ENCODE data around the gene NMRAL1. TPM values are rescaled to one million over a fixed set of nuclear protein-coding genes. Genes with fewer than 3 reads are reported as not detected.

NMRAL1 gene
- total and polyA plus RNA-seq, 3 experiments from 2014 or later, result 63.8 to 75.4 (median 65.8) TPM

GRCh38 chr16:4475880-4476788 is 1.7 kb upstream of the NMRAL1 start, which contains the start of gene HMOX2:
HMOX2 (plus strand) TSS chr16:4476398; CDS start chr16:4505525, 29,127 bp downstream.
- Mint-ChIP-seq H3K4me1 (peaks cover 38 to 58% (median 52%) of the 10 kb centered on the region in 3 donors), H3K27me3 (no peaks in the 10 kb centered on the region), H3K4me3 (peak within 1 kb of the TSS; percentile 92 to 99 (median 93)), H3K9me3 (no peaks in the 10 kb centered on the region), H3K36me3 (peaks cover 0 to 23% (median 2%) of the 10 kb centered on the region in 3 donors), H3K27ac (peak within 1 kb of the TSS; percentile 85 to 97 (median 94))
- H3K4me1 ChIP-seq (ENCODE audit: insufficient read depth, low read length), result peaks cover 44% of the 10 kb centered on the region
- H3K4me3 ChIP-seq (ENCODE audit: low read length), result peak within 1 kb of the TSS; percentile 55
- DNase-seq, result peak; percentile 87 to 93 (median 91)
- no peaks in the 10 kb centered on the region for H3K9me3 ChIP-seq (ENCODE audit: low read length)
- CTCF ChIA-PET, result interaction anchor here (0.7 to 6.8 kb wide), 14 partner anchors 10 to 258 kb away, joined by 3 to 87 read pairs (median 4); partner anchors contain the start of genes ANKS3 and DNAAF8
- POLR2A ChIA-PET, result interaction anchor here (0.7 to 5.1 kb wide), 13 partner anchors 10 to 204 kb away, joined by 3 to 42 read pairs (median 4); partner anchors contain the start of genes CDIP1 and CORO7
- no peaks in the 10 kb centered on the region for H3K36me3 ChIP-seq (ENCODE audit: insufficient read depth, low read length)
- peak within 1 kb of the TSS; percentile 85 for H3K27ac ChIP-seq (ENCODE audit: low read depth, low read length)
- H3K27me3 ChIP-seq (ENCODE audit: insufficient read depth, low read length, poor library complexity, severe bottlenecking), result no peaks in the 10 kb centered on the region

DNA sequence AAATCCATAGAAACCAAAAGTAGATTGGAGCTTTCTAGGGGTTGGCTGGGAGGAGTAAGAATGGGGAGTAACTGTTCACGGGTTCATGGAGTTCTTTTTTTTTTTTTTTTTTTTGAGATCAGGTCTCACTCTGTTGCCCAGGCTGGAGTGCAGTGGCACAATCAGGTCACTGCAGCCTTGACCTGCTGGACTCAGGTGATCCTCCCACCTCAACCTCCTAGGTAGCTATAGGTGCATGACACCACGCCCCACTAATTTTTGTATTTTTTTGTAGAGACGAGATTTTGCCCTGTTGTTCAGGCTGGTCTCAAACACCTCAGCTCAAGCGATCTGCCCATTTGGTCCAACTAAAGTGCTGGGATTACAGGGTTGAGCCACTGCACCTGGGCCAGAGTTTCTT is 1.5 kb downstream of the NMRAL1 start:
- Mint-ChIP-seq H3K4me3 (peak overlapping the region; percentile 19 to 99 (median 85)), H3K27ac (peak overlapping the region; percentile 59 to 92 (median 82)), H3K36me3 (peaks cover 2 to 28% (median 3%) of the 10 kb centered on the region in 3 donors), H3K9me3 (no peaks in the 10 kb centered on the region), H3K4me1 (peaks cover 30 to 46% (median 46%) of the 10 kb centered on the region in 3 donors), H3K27me3 (no peaks in the 10 kb centered on the region)
- ChIA-PET CTCF (interaction anchor here (1.0 to 1.7 kb wide), 2 partner anchors 34 to 67 kb away, joined by 3 to 5 read pairs; no protein-coding TSS in a partner anchor), POLR2A (interaction anchor here (0.6 to 1.2 kb wide), 3 partner anchors 33 to 505 kb away, joined by 3 to 6 read pairs (median 4); no protein-coding TSS in a partner anchor)
- Histone ChIP-seq H3K36me3 (ENCODE audit: insufficient read depth, low read length) (no peaks in the 10 kb centered on the region), H3K27me3 (ENCODE audit: insufficient read depth, low read length, poor library complexity, severe bottlenecking) (no peaks in the 10 kb centered on the region), H3K27ac (ENCODE audit: low read depth, low read length) (no peak overlapping the region), H3K4me1 (ENCODE audit: insufficient read depth, low read length) (peaks cover 27% of the 10 kb centered on the region), H3K9me3 (ENCODE audit: low read length) (no peaks in the 10 kb centered on the region), H3K4me3 (ENCODE audit: low read length) (no peak overlapping the region)
- no peak for DNase-seq

GRCh38 chr16:4471869-4472268 is 2.6 kb downstream of the NMRAL1 start:
- CTCF ChIA-PET, result interaction anchor here (1.7 to 1.9 kb wide), 2 partner anchors 33 to 35 kb away, joined by 4 to 5 read pairs; no protein-coding TSS in a partner anchor
- H3K27ac Mint-ChIP-seq, result peak overlapping the region in 6 of 8 donors; percentile 40 to 89 (median 57)
- no peaks in the 10 kb centered on the region for H3K27me3 Mint-ChIP-seq

DNA sequence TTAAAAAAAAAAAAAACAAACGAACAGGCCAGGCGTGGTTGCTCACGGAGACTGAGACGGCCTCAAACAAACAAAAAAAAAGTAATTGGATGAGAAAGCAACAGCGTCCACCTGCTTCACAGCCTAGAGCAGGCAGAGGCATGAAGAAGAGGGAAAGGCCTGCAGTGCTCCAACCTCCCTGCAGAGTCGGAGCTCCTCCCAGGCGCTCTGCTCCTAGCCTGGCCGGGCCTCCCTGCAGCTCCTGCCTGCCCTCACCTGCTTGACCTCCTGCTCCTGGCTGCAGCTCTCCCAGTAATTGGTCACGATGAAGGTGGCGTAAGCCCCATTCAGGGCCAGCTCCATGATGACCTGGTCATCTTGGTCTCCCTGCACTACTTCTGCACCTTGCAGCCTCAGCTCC is 5.5 kb downstream of the NMRAL1 start:
- H3K9me3 ChIP-seq (ENCODE audit: low read length), result no peaks in the 10 kb centered on the region
- CTCF ChIA-PET, result interaction anchor here (1.7 kb wide), 1 partner anchor 9 kb away, joined by 4 read pairs; no protein-coding TSS in a partner anchor
- no peak for DNase-seq
- no peak overlapping the region for H3K4me3 ChIP-seq (ENCODE audit: low read length)
- H3K27ac Mint-ChIP-seq, result peak overlapping the region in 5 of 8 donors; percentile 23 to 68 (median 54)
- H3K36me3 ChIP-seq (ENCODE audit: insufficient read depth, low read length), result peaks cover 12% of the 10 kb centered on the region
- no peak overlapping the region for H3K4me3 Mint-ChIP-seq
- POLR2A ChIA-PET, result interaction anchor here (0.5 kb wide), 1 partner anchor 33 kb away, joined by 3 read pairs; no protein-coding TSS in a partner anchor
- H3K4me1 ChIP-seq (ENCODE audit: insufficient read depth, low read length), result peaks cover 30% of the 10 kb centered on the region
- peaks cover 35 to 47% (median 44%) of the 10 kb centered on the region in 3 donors for H3K4me1 Mint-ChIP-seq
- peaks cover 7 to 49% (median 15%) of the 10 kb centered on the region in 3 donors for H3K36me3 Mint-ChIP-seq
- H3K27me3 ChIP-seq (ENCODE audit: insufficient read depth, low read length, poor library complexity, severe bottlenecking), result no peaks in the 10 kb centered on the region
- H3K27ac ChIP-seq (ENCODE audit: low read depth, low read length), result no peak overlapping the region
- no peaks in the 10 kb centered on the region for H3K9me3 Mint-ChIP-seq
- no peaks in the 10 kb centered on the region for H3K27me3 Mint-ChIP-seq

More at GRCh38 chr16:4471869-4472268, 2.6 kb downstream of the NMRAL1 start:
- Mint-ChIP-seq H3K4me1 (peaks cover 25 to 40% (median 39%) of the 10 kb centered on the region in 3 donors), H3K4me3 (peak overlapping the region in 1 of 7 donors; percentile 65), H3K9me3 (no peaks in the 10 kb centered on the region), H3K36me3 (peaks cover 2 to 30% (median 5%) of the 10 kb centered on the region in 3 donors)
- H3K27ac ChIP-seq (ENCODE audit: low read depth, low read length), result no peak overlapping the region
- no peaks in the 10 kb centered on the region for H3K27me3 ChIP-seq (ENCODE audit: insufficient read depth, low read length, poor library complexity, severe bottlenecking)
- H3K4me1 ChIP-seq (ENCODE audit: insufficient read depth, low read length), result peaks cover 27% of the 10 kb centered on the region
- H3K9me3 ChIP-seq (ENCODE audit: low read length), result no peaks in the 10 kb centered on the region
- peaks cover 5% of the 10 kb centered on the region for H3K36me3 ChIP-seq (ENCODE audit: insufficient read depth, low read length)
- no peak overlapping the region for H3K4me3 ChIP-seq (ENCODE audit: low read length)
- DNase-seq, result no peak
- POLR2A ChIA-PET, result interaction anchor here (1.3 kb wide), 1 partner anchor 34 kb away, joined by 3 read pairs; no protein-coding TSS in a partner anchor

DNA sequence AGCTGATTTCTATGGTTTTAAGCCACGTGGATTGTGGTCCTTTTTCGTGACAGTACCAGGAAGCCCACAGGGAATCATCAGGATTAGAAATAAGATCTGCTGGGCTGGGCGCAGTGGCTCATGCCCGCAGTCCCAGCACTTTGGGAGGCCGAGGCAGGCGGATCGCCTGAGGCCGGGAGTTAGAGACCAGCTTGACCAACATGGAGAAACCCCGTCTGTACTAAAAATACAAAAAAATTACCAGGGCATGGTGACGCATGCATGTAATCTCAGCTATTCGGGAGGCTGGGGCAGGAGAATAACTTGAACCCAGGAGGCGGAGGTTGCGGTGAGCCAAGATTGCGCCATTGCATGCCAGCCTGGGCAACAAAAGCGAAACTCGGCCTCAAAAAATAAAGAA is 6.5 kb downstream of the NMRAL1 start:
- no peaks in the 10 kb centered on the region for H3K27me3 Mint-ChIP-seq
- H3K9me3 ChIP-seq (ENCODE audit: low read length), result no peaks in the 10 kb centered on the region
- H3K4me1 ChIP-seq (ENCODE audit: insufficient read depth, low read length), result peaks cover 28% of the 10 kb centered on the region
- H3K27ac ChIP-seq (ENCODE audit: low read depth, low read length), result no peak overlapping the region
- H3K4me3 Mint-ChIP-seq, result no peak overlapping the region
- no peak overlapping the region for H3K4me3 ChIP-seq (ENCODE audit: low read length)
- peaks cover 30 to 40% (median 34%) of the 10 kb centered on the region in 3 donors for H3K4me1 Mint-ChIP-seq
- no peak for DNase-seq
- H3K27ac Mint-ChIP-seq, result peak overlapping the region in 1 of 8 donors; percentile 98
- peaks cover 12% of the 10 kb centered on the region for H3K36me3 ChIP-seq (ENCODE audit: insufficient read depth, low read length)
- CTCF ChIA-PET, result interaction anchor here (1.0 kb wide), 1 partner anchor 38 kb away, joined by 3 read pairs; no protein-coding TSS in a partner anchor
- no peaks in the 10 kb centered on the region for H3K27me3 ChIP-seq (ENCODE audit: insufficient read depth, low read length, poor library complexity, severe bottlenecking)
- POLR2A ChIA-PET, result no interaction called here
- no peaks in the 10 kb centered on the region for H3K9me3 Mint-ChIP-seq
- H3K36me3 Mint-ChIP-seq, result peaks cover 7 to 58% (median 15%) of the 10 kb centered on the region in 3 donors

GRCh38 chr16:4465977-4466779 is 8.2 kb downstream of the NMRAL1 start:
- no peaks in the 10 kb centered on the region for H3K27me3 ChIP-seq (ENCODE audit: insufficient read depth, low read length, poor library complexity, severe bottlenecking)
- DNase-seq, result peak in 4 of 5 donors; percentile 71 to 88 (median 74)
- peak overlapping the region; percentile 22 for H3K4me3 ChIP-seq (ENCODE audit: low read length)
- H3K36me3 Mint-ChIP-seq, result peaks cover 7 to 64% (median 15%) of the 10 kb centered on the region in 3 donors
- no peaks in the 10 kb centered on the region for H3K9me3 ChIP-seq (ENCODE audit: low read length)
- CTCF ChIA-PET, result interaction anchor here (0.9 to 2.7 kb wide), 7 partner anchors 11 to 83 kb away, joined by 3 to 19 read pairs (median 3); partner anchors contain the start of gene HMOX2
- POLR2A ChIA-PET, result interaction anchor here (0.6 to 2.2 kb wide), 10 partner anchors 8 to 149 kb away, joined by 3 to 9 read pairs (median 5); partner anchors contain the start of genes CDIP1, CORO7, HMOX2 and NMRAL1
- peak overlapping the region; percentile 58 to 74 (median 69) for H3K4me3 Mint-ChIP-seq
- peaks cover 25% of the 10 kb centered on the region for H3K4me1 ChIP-seq (ENCODE audit: insufficient read depth, low read length)
- peaks cover 12% of the 10 kb centered on the region for H3K36me3 ChIP-seq (ENCODE audit: insufficient read depth, low read length)
- peak overlapping the region; percentile 73 for H3K27ac ChIP-seq (ENCODE audit: low read depth, low read length)
- peak overlapping the region; percentile 92 to 98 (median 96) for H3K27ac Mint-ChIP-seq
- no peaks in the 10 kb centered on the region for H3K27me3 Mint-ChIP-seq
- no peaks in the 10 kb centered on the region for H3K9me3 Mint-ChIP-seq
- H3K4me1 Mint-ChIP-seq, result peaks cover 23 to 31% (median 26%) of the 10 kb centered on the region in 3 donors
